ENCODE measurements around the gene ARHGAP12. TPM values are rescaled to one million over a fixed set of nuclear protein-coding genes. Genes with fewer than 3 reads are reported as not detected.
A peak's percentile ranks its signal among the peaks of the same experiment; 100 is the strongest.

ARHGAP12 gene
- total RNA-seq, 1 donor from 2014 or later = 35.3 TPM

GRCh38 chr10:31822150-31822549, 106.5 kb downstream of the ARHGAP12 start:
- no peaks in the 10 kb centered on the region for H3K27me3 Mint-ChIP-seq (ENCODE audit: low read depth)
- DNase-seq (ENCODE audit: low spot score in 2 of 2, unreplicated experiment in 2 of 2) = no peak
- TF ChIP-seq, protein P1, sequence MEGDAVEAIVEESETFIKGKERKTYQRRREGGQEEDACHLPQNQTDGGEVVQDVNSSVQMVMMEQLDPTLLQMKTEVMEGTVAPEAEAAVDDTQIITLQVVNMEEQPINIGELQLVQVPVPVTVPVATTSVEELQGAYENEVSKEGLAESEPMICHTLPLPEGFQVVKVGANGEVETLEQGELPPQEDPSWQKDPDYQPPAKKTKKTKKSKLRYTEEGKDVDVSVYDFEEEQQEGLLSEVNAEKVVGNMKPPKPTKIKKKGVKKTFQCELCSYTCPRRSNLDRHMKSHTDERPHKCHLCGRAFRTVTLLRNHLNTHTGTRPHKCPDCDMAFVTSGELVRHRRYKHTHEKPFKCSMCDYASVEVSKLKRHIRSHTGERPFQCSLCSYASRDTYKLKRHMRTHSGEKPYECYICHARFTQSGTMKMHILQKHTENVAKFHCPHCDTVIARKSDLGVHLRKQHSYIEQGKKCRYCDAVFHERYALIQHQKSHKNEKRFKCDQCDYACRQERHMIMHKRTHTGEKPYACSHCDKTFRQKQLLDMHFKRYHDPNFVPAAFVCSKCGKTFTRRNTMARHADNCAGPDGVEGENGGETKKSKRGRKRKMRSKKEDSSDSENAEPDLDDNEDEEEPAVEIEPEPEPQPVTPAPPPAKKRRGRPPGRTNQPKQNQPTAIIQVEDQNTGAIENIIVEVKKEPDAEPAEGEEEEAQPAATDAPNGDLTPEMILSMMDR (IDR thresholded peaks at IDR 0.05; ENCODE audit: unreplicated experiment) = no peak
- peaks cover 3% of the 10 kb centered on the region for H3K4me1 Mint-ChIP-seq
- H3K27ac Mint-ChIP-seq = no peak overlapping the region
- H3K4me3 Mint-ChIP-seq = no peak overlapping the region
- peaks cover 18% of the 10 kb centered on the region for H3K36me3 Mint-ChIP-seq
- H3K9me3 Mint-ChIP-seq = no peaks in the 10 kb centered on the region

GRCh38 chr10:31820778-31821369, 107.8 kb downstream of the ARHGAP12 start:
- Mint-ChIP-seq H3K9me3 (no peaks in the 10 kb centered on the region), H3K4me1 (peaks cover 7% of the 10 kb centered on the region), H3K4me3 (no peak overlapping the region), H3K36me3 (peaks cover 21% of the 10 kb centered on the region), H3K27me3 (ENCODE audit: low read depth) (no peaks in the 10 kb centered on the region), H3K27ac (peak overlapping the region; percentile 53)
- DNase-seq (ENCODE audit: low spot score in 2 of 2, unreplicated experiment in 2 of 2) = no peak
- TF ChIP-seq, protein P1 (IDR thresholded peaks at IDR 0.05; ENCODE audit: unreplicated experiment) = no peak

DNA sequence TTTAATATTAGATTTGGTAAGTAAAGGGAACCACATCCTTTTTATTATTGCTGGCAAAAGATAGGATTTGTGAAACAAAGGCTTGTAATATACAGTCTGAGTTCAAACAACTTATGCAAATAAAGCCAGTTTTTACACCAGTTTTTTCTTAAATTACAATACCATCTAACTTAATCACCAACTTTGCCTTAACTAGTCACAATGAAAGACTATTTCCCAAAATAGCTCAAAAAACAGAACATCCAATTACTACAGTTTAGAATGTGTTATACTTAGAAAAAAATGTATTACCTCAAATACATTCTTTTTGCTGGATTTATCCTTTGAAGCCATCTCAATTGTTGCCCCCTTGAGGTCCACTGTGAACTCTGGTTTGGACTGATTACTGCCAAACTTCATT, 108.5 kb downstream of the ARHGAP12 start:
- H3K4me3 Mint-ChIP-seq = no peak overlapping the region
- peaks cover 7% of the 10 kb centered on the region for H3K4me1 Mint-ChIP-seq
- H3K27me3 Mint-ChIP-seq (ENCODE audit: low read depth) = no peaks in the 10 kb centered on the region
- H3K36me3 Mint-ChIP-seq = peaks cover 19% of the 10 kb centered on the region
- no peak overlapping the region for H3K27ac Mint-ChIP-seq
- no peaks in the 10 kb centered on the region for H3K9me3 Mint-ChIP-seq
- TF ChIP-seq, protein P1 (IDR thresholded peaks at IDR 0.05; ENCODE audit: unreplicated experiment) = no peak
- DNase-seq (ENCODE audit: low spot score in 2 of 2, unreplicated experiment in 2 of 2) = no peak

GRCh38 chr10:31819391-31819820, 109.2 kb downstream of the ARHGAP12 start:
- Mint-ChIP-seq H3K27ac (no peak overlapping the region), H3K9me3 (no peaks in the 10 kb centered on the region), H3K36me3 (peaks cover 21% of the 10 kb centered on the region), H3K4me1 (peaks cover 7% of the 10 kb centered on the region), H3K27me3 (ENCODE audit: low read depth) (no peaks in the 10 kb centered on the region), H3K4me3 (no peak overlapping the region)
- TF ChIP-seq, protein P1 (IDR thresholded peaks at IDR 0.05; ENCODE audit: unreplicated experiment) = no peak
- no peak for DNase-seq (ENCODE audit: low spot score in 2 of 2, unreplicated experiment in 2 of 2)

GRCh38 chr10:31816318-31816717, 112.3 kb downstream of the ARHGAP12 start:
- Mint-ChIP-seq H3K36me3 (peaks cover 19% of the 10 kb centered on the region), H3K4me3 (no peak overlapping the region), H3K4me1 (peaks cover 7% of the 10 kb centered on the region), H3K9me3 (no peaks in the 10 kb centered on the region), H3K27me3 (ENCODE audit: low read depth) (no peaks in the 10 kb centered on the region), H3K27ac (peak overlapping the region; percentile 52)
- TF ChIP-seq, protein P1 (IDR thresholded peaks at IDR 0.05; ENCODE audit: unreplicated experiment) = no peak
- no peak for DNase-seq (ENCODE audit: low spot score in 2 of 2, unreplicated experiment in 2 of 2)

All from mesothelial cell of epicardium (in vitro differentiated cells).